HUES64 (cell line): Measurements from ENCODE around the gene AK9.
"Not testable (repeated sequence)": the region's sequence is repeated elsewhere in the genome, so short reads cannot be mapped to it uniquely, and the experiment has no call there.

ENCODE experiments used
- H3K27ac ChIP-seq: 2 replicates; pipeline ENCODE4 v1.7.0; 2013; ENCODE audit warnings: low read depth, low read length, inconsistent platforms
- H3K27me3 ChIP-seq: 2 replicates; pipeline ENCODE4 v1.6.1; 2013; ENCODE audit warnings: mild to moderate bottlenecking, low read length; ENCODE audit not compliant: insufficient read depth
- H3K36me3 ChIP-seq: 2 replicates; pipeline ENCODE4 v1.6.1; 2013; ENCODE audit warnings: mild to moderate bottlenecking, low read length; ENCODE audit not compliant: insufficient read depth
- H3K4me1 ChIP-seq: 2 replicates; pipeline ENCODE4 v1.6.1; 2013; ENCODE audit warnings: mild to moderate bottlenecking, low read length, moderate library complexity; ENCODE audit not compliant: insufficient read depth
- H3K4me3 ChIP-seq: 2 replicates; pipeline ENCODE4 v1.5.1; 2013; ENCODE audit warnings: mild to moderate bottlenecking, low read length, moderate library complexity
- H3K9ac ChIP-seq: 2 replicates; pipeline ENCODE4 v1.6.1; 2013; ENCODE audit warnings: mild to moderate bottlenecking, low read depth, low read length
- H3K9me3 ChIP-seq: 2 replicates; pipeline ENCODE4 v1.6.1; 2013; ENCODE audit warnings: low read depth, low read length; ENCODE audit not compliant: insufficient read depth
- WGBS: fragments of 150-250, 120-280 bp; methylation state at CpG from one replicate; pipeline ENCODE4 v1.1.7; 2013; ENCODE audit warnings: missing lambda C conversion rate; 5-methylcytosine and 5-hydroxymethylcytosine counted together

AK9 gene

DNA sequence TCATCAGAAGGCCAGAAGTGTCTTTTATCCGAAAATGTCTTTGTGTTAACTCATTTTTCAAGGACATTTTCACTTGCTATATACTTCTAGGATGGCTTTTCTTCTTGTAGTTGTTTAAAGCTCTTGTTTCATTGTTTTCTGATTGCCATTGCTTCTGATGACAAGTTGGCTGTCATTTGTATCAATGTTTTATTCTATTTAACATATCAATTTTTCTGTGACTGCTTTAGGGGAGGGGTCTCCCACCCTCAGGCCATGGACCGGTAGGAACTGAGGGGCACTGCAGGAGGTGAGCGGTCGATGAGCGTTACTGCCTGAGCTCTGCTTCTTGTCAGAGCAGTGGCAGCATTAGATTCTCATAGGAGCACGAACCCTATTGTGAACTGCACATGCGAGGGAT, 65.8 kb downstream of the AK9 start:
- H3K36me3 ChIP-seq: no peaks in the 10 kb centered on the region
- H3K27ac ChIP-seq: no peak overlapping the region
- no peak overlapping the region for H3K4me3 ChIP-seq
- H3K9me3 ChIP-seq: no peaks in the 10 kb centered on the region
- no peak overlapping the region for H3K9ac ChIP-seq
- H3K27me3 ChIP-seq: no peaks in the 10 kb centered on the region
- H3K4me1 ChIP-seq: no peaks in the 10 kb centered on the region
- 90% methylated on average over 7 of the region's 7 CpGs for WGBS

DNA sequence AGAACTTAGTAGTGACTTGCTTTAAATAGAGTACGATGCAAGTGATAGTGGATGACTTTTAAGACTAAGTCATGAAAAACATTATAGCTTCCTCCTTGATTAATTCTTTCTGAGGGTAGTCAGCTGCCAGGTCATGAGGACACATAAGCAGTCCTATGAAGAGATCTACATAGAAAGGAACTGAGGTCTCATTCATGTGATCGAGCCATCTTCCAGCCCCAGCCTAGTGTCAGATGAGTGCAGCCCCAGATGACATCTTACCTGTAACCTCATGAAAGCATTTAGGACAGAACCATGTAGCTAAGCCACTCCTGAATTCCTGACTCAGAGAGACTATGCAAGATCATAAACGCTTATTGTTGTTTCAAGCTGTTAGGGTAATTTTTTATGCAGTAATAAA, 67.7 kb downstream of the AK9 start:
- H3K4me1 ChIP-seq: no peaks in the 10 kb centered on the region
- H3K9me3 ChIP-seq: no peaks in the 10 kb centered on the region
- H3K27me3 ChIP-seq: no peaks in the 10 kb centered on the region
- H3K9ac ChIP-seq: no peak overlapping the region
- H3K36me3 ChIP-seq: no peaks in the 10 kb centered on the region
- WGBS: 40% methylated on average over 2 of the region's 3 CpGs
- no peak overlapping the region for H3K27ac ChIP-seq
- H3K4me3 ChIP-seq: no peak overlapping the region

- no peak overlapping the region for H3K27ac ChIP-seq
- no peak overlapping the region for H3K9ac ChIP-seq
- H3K4me3 ChIP-seq: no peak overlapping the region
- no peaks in the 10 kb centered on the region for H3K36me3 ChIP-seq
- whole genome bisulfite sequencing: 57% methylated on average over 1 of the region's 1 CpG
- H3K4me1 ChIP-seq: no peaks in the 10 kb centered on the region
- H3K27me3 ChIP-seq: no peaks in the 10 kb centered on the region
- no peaks in the 10 kb centered on the region for H3K9me3 ChIP-seq
Observed at GRCh38 chr6:109612268-109612667, 78.7 kb downstream of the AK9 start.

GRCh38 chr6:109611502-109611901, 79.5 kb downstream of the AK9 start:
- H3K4me3 ChIP-seq: no peak overlapping the region
- no peak overlapping the region for H3K27ac ChIP-seq
- H3K4me1 ChIP-seq: no peaks in the 10 kb centered on the region
- WGBS: 100% methylated on average over 1 of the region's 1 CpG
- no peaks in the 10 kb centered on the region for H3K27me3 ChIP-seq
- H3K9me3 ChIP-seq: no peaks in the 10 kb centered on the region
- H3K9ac ChIP-seq: no peak overlapping the region
- no peaks in the 10 kb centered on the region for H3K36me3 ChIP-seq

DNA sequence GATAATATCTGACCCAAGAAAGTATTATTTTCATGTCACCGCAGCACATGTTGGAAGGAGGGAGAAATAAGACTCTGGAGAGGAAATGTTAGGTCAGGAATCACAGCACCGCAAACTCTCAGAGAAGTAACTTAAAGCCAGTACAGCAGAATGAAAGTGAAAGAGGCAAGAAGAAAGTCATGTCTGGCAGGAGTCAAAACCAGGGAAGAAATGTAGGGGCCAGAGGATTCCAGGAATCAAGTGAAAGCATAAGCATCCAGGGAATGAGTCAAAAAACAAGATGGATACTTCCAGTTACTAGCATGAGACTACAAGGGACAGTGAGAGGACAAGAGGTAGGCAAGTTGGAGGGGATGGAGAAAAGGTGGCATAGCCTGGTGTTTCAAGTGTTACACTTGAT, 80.4 kb downstream of the AK9 start:
- WGBS: 95% methylated on average over 2 of the region's 2 CpGs
- no peak overlapping the region for H3K9ac ChIP-seq

GRCh38 chr6:109609737-109610136, 81.3 kb downstream of the AK9 start:
- 88% methylated on average over 1 of the region's 1 CpG for WGBS
- no peaks in the 10 kb centered on the region for H3K9me3 ChIP-seq
- H3K27ac ChIP-seq: no peak overlapping the region
- H3K4me3 ChIP-seq: no peak overlapping the region
- H3K4me1 ChIP-seq: no peaks in the 10 kb centered on the region
- no peaks in the 10 kb centered on the region for H3K36me3 ChIP-seq
- H3K9ac ChIP-seq: no peak overlapping the region
- H3K27me3 ChIP-seq: no peaks in the 10 kb centered on the region

More for the DNA sequence above, 80.4 kb downstream of the AK9 start:
- Histone ChIP-seq H3K9me3 (no peaks in the 10 kb centered on the region), H3K27ac (no peak overlapping the region), H3K36me3 (no peaks in the 10 kb centered on the region), H3K27me3 (no peaks in the 10 kb centered on the region), H3K4me1 (no peaks in the 10 kb centered on the region), H3K4me3 (no peak overlapping the region)

GRCh38 chr6:109606359-109606758, 84.6 kb downstream of the AK9 start:
- Histone ChIP-seq H3K9me3 (peaks cover 7% of the 10 kb centered on the region), H3K27ac (no peak overlapping the region), H3K27me3 (no peaks in the 10 kb centered on the region), H3K4me3 (no peak overlapping the region), H3K4me1 (no peaks in the 10 kb centered on the region), H3K9ac (no peak overlapping the region), H3K36me3 (no peaks in the 10 kb centered on the region)
- 93% methylated on average over 2 of the region's 2 CpGs for WGBS

- H3K9ac ChIP-seq: no peak overlapping the region
- H3K27me3 ChIP-seq: no peaks in the 10 kb centered on the region
- H3K36me3 ChIP-seq: no peaks in the 10 kb centered on the region
- no peak overlapping the region for H3K4me3 ChIP-seq
- peaks cover 6% of the 10 kb centered on the region; the same call in 1 of the 2 replicates for H3K9me3 ChIP-seq
- H3K27ac ChIP-seq: no peak overlapping the region
- 48% methylated on average over 1 of the region's 2 CpGs for WGBS
- H3K4me1 ChIP-seq: no peaks in the 10 kb centered on the region
Observed at GRCh38 chr6:109595998-109596397, 95.0 kb downstream of the AK9 start.

- Histone ChIP-seq H3K27ac (no peak overlapping the region; the same call in 1 of the 2 replicates), H3K9me3 (no peaks in the 10 kb centered on the region)
- WGBS: 66% methylated on average over 8 of the region's 8 CpGs
Observed at GRCh38 chr6:109580519-109580918, 110.5 kb downstream of the AK9 start.

DNA sequence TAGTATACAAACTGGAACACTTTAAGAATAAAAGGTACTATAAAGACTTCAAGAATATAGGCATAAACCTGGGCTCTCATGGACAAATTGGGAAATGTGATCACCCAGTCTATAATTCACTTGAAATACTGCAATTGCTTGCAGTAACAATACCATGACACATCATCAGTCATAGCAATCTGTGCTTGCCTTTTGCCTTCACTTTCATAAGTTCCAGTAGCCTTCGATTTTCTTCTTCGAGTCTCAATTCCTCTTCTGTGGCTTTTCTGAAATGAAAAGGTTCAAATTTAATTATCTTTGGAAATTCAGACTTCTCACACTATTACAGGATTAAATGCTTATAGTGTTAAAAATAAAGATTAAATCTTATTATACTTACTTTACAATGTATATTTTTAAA, 111.6 kb downstream of the AK9 start:
- Histone ChIP-seq H3K27me3 (no peaks in the 10 kb centered on the region), H3K4me1 (peaks cover 8% of the 10 kb centered on the region; the same call in 1 of the 2 replicates), H3K27ac (no peak overlapping the region), H3K9me3 (no peaks in the 10 kb centered on the region), H3K9ac (no peak overlapping the region), H3K4me3 (no peak overlapping the region), H3K36me3 (no peaks in the 10 kb centered on the region)
- 96% methylated on average over 2 of the region's 2 CpGs for WGBS

More at GRCh38 chr6:109580519-109580918, 110.5 kb downstream of the AK9 start:
- H3K36me3 ChIP-seq: no peaks in the 10 kb centered on the region
- peaks cover 8% of the 10 kb centered on the region; the same call in 1 of the 2 replicates for H3K4me1 ChIP-seq
- H3K4me3 ChIP-seq: no peak overlapping the region
- no peak overlapping the region for H3K9ac ChIP-seq
- no peaks in the 10 kb centered on the region for H3K27me3 ChIP-seq

DNA sequence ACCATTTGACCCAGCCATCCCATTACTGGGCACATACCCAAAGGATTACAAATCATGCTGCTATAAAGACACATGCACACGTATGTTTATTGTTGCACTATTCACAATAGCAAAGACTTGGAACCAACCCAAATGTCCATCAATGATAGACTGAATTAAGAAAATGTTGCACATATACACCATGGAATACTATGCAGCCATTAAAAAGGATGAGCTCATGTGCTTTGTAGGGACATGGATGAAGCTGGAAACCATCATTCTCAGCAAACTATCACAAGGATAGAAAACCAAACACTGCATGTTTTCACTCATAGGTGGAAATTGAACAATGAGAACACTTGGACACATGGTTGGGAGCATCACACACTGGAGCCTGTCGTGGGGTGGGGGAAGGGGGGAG, 121.1 kb downstream of the AK9 start:
- H3K36me3 ChIP-seq, H3K27me3 ChIP-seq, H3K4me3 ChIP-seq, H3K9me3 ChIP-seq, H3K9ac ChIP-seq, H3K27ac ChIP-seq, H3K4me1 ChIP-seq: not testable (repeated sequence)
- 90% methylated on average over 2 of the region's 2 CpGs for WGBS

DNA sequence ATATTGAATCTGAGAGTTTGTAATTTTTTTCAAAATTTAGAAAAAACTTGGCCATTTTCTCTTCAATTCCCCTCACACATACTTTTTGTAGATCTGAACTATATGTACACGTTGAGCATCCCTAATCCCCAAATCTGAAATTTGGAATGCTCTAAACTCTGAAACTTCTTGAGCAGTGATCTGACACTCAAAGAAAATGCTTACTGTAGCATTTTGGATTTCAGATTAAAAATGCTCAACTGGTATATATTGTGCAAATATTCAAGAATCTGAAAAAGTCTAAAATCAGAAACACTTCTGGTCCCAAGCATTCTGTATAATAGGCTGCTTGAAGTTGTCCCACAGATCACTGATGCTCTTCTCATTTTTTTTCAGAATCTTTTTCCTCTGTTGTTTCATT, 129.2 kb downstream of the AK9 start:
- H3K9ac ChIP-seq: no peak overlapping the region
- no peaks in the 10 kb centered on the region for H3K36me3 ChIP-seq
- no peak overlapping the region for H3K4me3 ChIP-seq
- no peaks in the 10 kb centered on the region for H3K9me3 ChIP-seq
- H3K27me3 ChIP-seq: no peaks in the 10 kb centered on the region
- 100% methylated on average over 1 of the region's 1 CpG for WGBS
- H3K4me1 ChIP-seq: no peaks in the 10 kb centered on the region
- H3K27ac ChIP-seq: no peak overlapping the region
